ENCODE results near the gene CCDC61. TPM values are rescaled to one million over a fixed set of nuclear protein-coding genes. Genes with fewer than 3 reads are reported as not detected.

The CCDC61 gene
- total RNA-seq: 10 to 100 TPM in 1 of 2 donors, 1 to 10 TPM in 1; 7.8 to 14.5 TPM

- WGBS, 2 donors: 0 to 1% methylated on average over 34 of the region's 34 CpGs
- Histone ChIP-seq H3K9me3 (no peaks in the 10 kb centered on the region), H3K27me3 (no peaks in the 10 kb centered on the region), H3K4me3 (peak within 1 kb of the TSS; percentile 66 to 73), H3K36me3 (replicated peaks in 1 of 2; ENCODE audit: insufficient read depth in 1 of 2, low read depth in 2 of 2) (no peaks in the 10 kb centered on the region), H3K27ac (peak within 1 kb of the TSS; percentile 45 to 77 (median 68)), H3K4me1 (peaks cover 16% of the 10 kb centered on the region)
- intact Hi-C loops (cut with DNase I): no loop called here
- TF ChIP-seq CTCF (IDR thresholded peaks at IDR 0.05) (no peak), POLR2A (IDR thresholded peaks at IDR 0.05) (peak; percentile 57 to 93 (median 90))
- ATAC-seq: peak; percentile 98
- peak; percentile 95 to 98 (median 96) for DNase-seq
Measured at GRCh38 chr19:45994998-45995714, at the start of gene CCDC61. TSS of gene CCDC61 (plus strand) at chr19:45995467. CDS start at chr19:46003019, 7,552 bp downstream.

- intact Hi-C loops (cut with DNase I): no loop called here
- Histone ChIP-seq H3K27me3 (no peaks in the 10 kb centered on the region), H3K4me3 (no peak overlapping the region), H3K9me3 (no peaks in the 10 kb centered on the region), H3K4me1 (peaks cover 7% of the 10 kb centered on the region), H3K27ac (no peak overlapping the region), H3K36me3 (replicated peaks in 1 of 2; ENCODE audit: insufficient read depth in 1 of 2, low read depth in 2 of 2) (no peaks in the 10 kb centered on the region)
- DNase-seq (no peak), ATAC-seq (no peak)
- TF ChIP-seq POLR2A (IDR thresholded peaks at IDR 0.05) (no peak), CTCF (IDR thresholded peaks at IDR 0.05) (no peak)
- WGBS, 2 donors: 89 to 100% methylated on average over 1 of the region's 1 CpG
Measured at GRCh38 chr19:45947926-45948325, 47.3 kb upstream of the CCDC61 start.

- WGBS, 2 donors: 24 to 27% methylated on average over 7 to 8 of the region's 8 CpGs
- H3K9me3 ChIP-seq: no peaks in the 10 kb centered on the region
- no peaks in the 10 kb centered on the region for H3K36me3 ChIP-seq (replicated peaks in 1 of 2; ENCODE audit: insufficient read depth in 1 of 2, low read depth in 2 of 2)
- TF ChIP-seq POLR2A (IDR thresholded peaks at IDR 0.05) (no peak), CTCF (IDR thresholded peaks at IDR 0.05) (no peak)
- peaks cover 10% of the 10 kb centered on the region for H3K4me1 ChIP-seq
- no peaks in the 10 kb centered on the region for H3K27me3 ChIP-seq
- no peak overlapping the region for H3K4me3 ChIP-seq
- ATAC-seq: no peak
- intact Hi-C loops (cut with DNase I): no loop called here
- DNase-seq: no peak
- no peak overlapping the region for H3K27ac ChIP-seq
Measured at GRCh38 chr19:45952341-45952685, 43.0 kb upstream of the CCDC61 start.

- 1 to 4% methylated on average over 23 to 43 of the region's 43 CpGs for WGBS, 2 donors
- H3K4me3 ChIP-seq: no peak overlapping the region
- no peak overlapping the region for H3K27ac ChIP-seq
- peaks cover 10% of the 10 kb centered on the region for H3K4me1 ChIP-seq
- no peaks in the 10 kb centered on the region for H3K36me3 ChIP-seq (replicated peaks in 1 of 2; ENCODE audit: insufficient read depth in 1 of 2, low read depth in 2 of 2)
- intact Hi-C loops (cut with DNase I): no loop called here
- H3K9me3 ChIP-seq: no peaks in the 10 kb centered on the region
- H3K27me3 ChIP-seq: no peaks in the 10 kb centered on the region
- DNase-seq (peak; percentile 54 to 66 (median 58)), ATAC-seq (peak; percentile 47)
- no peak for TF ChIP-seq CTCF (IDR thresholded peaks at IDR 0.05)
- no peak for TF ChIP-seq POLR2A (IDR thresholded peaks at IDR 0.05)
Measured at GRCh38 chr19:45952686-45953505, 42.4 kb upstream of the CCDC61 start.

All from body of pancreas (tissue), 4 donors.